Measurements from ENCODE around the gene STX16. TPM values are rescaled to one million over a fixed set of nuclear protein-coding genes. Genes with fewer than 3 reads are reported as not detected.

STX16 gene
- total and polyA plus RNA-seq, 7 donors = 14.6 to 126 (median 43.8) TPM

GRCh38 chr20:58617158-58617557 lies 33.9 kb upstream of the STX16 start:
- no peak overlapping the region for H3K4me3 ChIP-seq
- no peaks in the 10 kb centered on the region for H3K27me3 ChIP-seq
- WGBS, 2 donors = 94 to 96% methylated on average over 5 of the region's 5 CpGs
- no peak for DNase-seq
- no peak overlapping the region for H3K27ac ChIP-seq
- H3K36me3 ChIP-seq = no peaks in the 10 kb centered on the region
- intact Hi-C loops (cut with DNase I) = no loop called here
- H3K9me3 ChIP-seq = no peaks in the 10 kb centered on the region
- TF ChIP-seq EP300 (IDR thresholded peaks at IDR 0.05) = no peak
- no peak for TF ChIP-seq CTCF (IDR thresholded peaks at IDR 0.05)
- no peak for TF ChIP-seq POLR2A (IDR thresholded peaks at IDR 0.05)
- no peak for TF ChIP-seq POLR2AphosphoS5 (IDR thresholded peaks at IDR 0.05)
- H3K4me1 ChIP-seq = peaks cover 0 to 16% (median 8%) of the 10 kb centered on the region in 4 donors

- Histone ChIP-seq H3K27me3 (no peaks in the 10 kb centered on the region), H3K4me3 (no peak overlapping the region), H3K4me1 (peaks cover 0 to 17% (median 10%) of the 10 kb centered on the region in 4 donors), H3K27ac (no peak overlapping the region), H3K36me3 (no peaks in the 10 kb centered on the region), H3K9me3 (no peaks in the 10 kb centered on the region)
- no peak for TF ChIP-seq CTCF (IDR thresholded peaks at IDR 0.05)
- no peak for TF ChIP-seq POLR2AphosphoS5 (IDR thresholded peaks at IDR 0.05)
- no peak for TF ChIP-seq EP300 (IDR thresholded peaks at IDR 0.05)
- TF ChIP-seq POLR2A (IDR thresholded peaks at IDR 0.05) = no peak
- 74 to 79% methylated on average over 12 of the region's 12 CpGs for WGBS, 2 donors
- intact Hi-C loops (cut with DNase I) = no loop called here
- no peak for DNase-seq
These were observed 32.6 kb upstream of the STX16 start for GRCh38 chr20:58618351-58619076.

- DNase-seq = no peak
- Histone ChIP-seq H3K27me3 (no peaks in the 10 kb centered on the region), H3K4me3 (no peak overlapping the region), H3K4me1 (peaks cover 0 to 25% (median 18%) of the 10 kb centered on the region in 4 donors), H3K36me3 (no peaks in the 10 kb centered on the region), H3K9me3 (no peaks in the 10 kb centered on the region), H3K27ac (no peak overlapping the region)
- TF ChIP-seq POLR2AphosphoS5 (IDR thresholded peaks at IDR 0.05) (no peak), CTCF (IDR thresholded peaks at IDR 0.05) (no peak), EP300 (IDR thresholded peaks at IDR 0.05) (no peak)
- intact Hi-C loops (cut with DNase I) = no loop called here
- 60 to 77% methylated on average over 22 of the region's 22 CpGs for WGBS, 2 donors
These were observed 31.8 kb upstream of the STX16 start for GRCh38 chr20:58619077-58619863.

- H3K27me3 ChIP-seq = no peaks in the 10 kb centered on the region
- H3K9me3 ChIP-seq = no peaks in the 10 kb centered on the region
- WGBS, 2 donors = 86% methylated on average over 11 of the region's 11 CpGs
- intact Hi-C loops (cut with DNase I) = no loop called here
- no peak overlapping the region for H3K4me3 ChIP-seq
- H3K27ac ChIP-seq = no peak overlapping the region
- peaks cover 0 to 29% (median 21%) of the 10 kb centered on the region in 4 donors for H3K4me1 ChIP-seq
- H3K36me3 ChIP-seq = no peaks in the 10 kb centered on the region
- no peak for DNase-seq
- TF ChIP-seq EP300 (IDR thresholded peaks at IDR 0.05) = no peak
These were observed 31.1 kb upstream of the STX16 start for GRCh38 chr20:58619864-58620431.

- H3K36me3 ChIP-seq = no peaks in the 10 kb centered on the region
- no peaks in the 10 kb centered on the region for H3K9me3 ChIP-seq
- no peak for DNase-seq
- H3K27me3 ChIP-seq = no peaks in the 10 kb centered on the region
- H3K4me3 ChIP-seq = no peak overlapping the region
- H3K4me1 ChIP-seq = peaks cover 0 to 29% (median 21%) of the 10 kb centered on the region in 4 donors
- TF ChIP-seq POLR2AphosphoS5 (IDR thresholded peaks at IDR 0.05) = no peak
- TF ChIP-seq CTCF (IDR thresholded peaks at IDR 0.05) = no peak
- no peak for TF ChIP-seq EP300 (IDR thresholded peaks at IDR 0.05)
- no peak for TF ChIP-seq POLR2A (IDR thresholded peaks at IDR 0.05)
- WGBS, 2 donors = 90 to 91% methylated on average over 9 of the region's 9 CpGs
- intact Hi-C loops (cut with DNase I) = no loop called here
- H3K27ac ChIP-seq = no peak overlapping the region
These were observed 29.1 kb upstream of the STX16 start for GRCh38 chr20:58621906-58622548.

Measured in sigmoid colon (tissue), 7 donors.